Activated CD8-positive, alpha-beta memory T cell treated with anti-CD3 and anti-CD28 coated beads, Interleukin-2, amount 10 ng/mL, durations not matched to agents 7 days and 5 days (primary cell): ENCODE measurements around the gene CD180. TPM values are rescaled to one million over a fixed set of nuclear protein-coding genes. Genes with fewer than 3 reads are reported as not detected.
A peak's percentile ranks its signal among the peaks of the same experiment; 100 is the strongest.

Experiments
- ATAC-seq: fragments of 150-1000 bp; cut with Tn5 transposase; one replicate; pipeline ENCODE4 v1.10.0; 2021; ENCODE audit warnings: moderate library complexity
- CTCF ChIA-PET: fragments of 350-600 bp; sonication (Branson Sonifier 250); formaldehyde crosslinking; loops from one replicate; lab custom pipeline; 2021; ENCODE audit warnings: antibody characterized with exemption; lab: Charles Lee
- DNase-seq: peaks from one replicate; pipeline ENCODE4 v3.0.0-alpha.2; 2020
- H3K27ac Mint-ChIP-seq: one replicate; pipeline ENCODE4 v1.8.0; 2021; ENCODE audit warnings: mild to moderate bottlenecking, mixed read lengths
- H3K27me3 Mint-ChIP-seq: one replicate; pipeline ENCODE4 v1.8.0; 2021; ENCODE audit warnings: mixed read lengths
- H3K36me3 Mint-ChIP-seq: one replicate; pipeline ENCODE4 v1.8.0; 2021; ENCODE audit warnings: mild to moderate bottlenecking, mixed read lengths
- H3K4me1 Mint-ChIP-seq: one replicate; pipeline ENCODE4 v1.8.0; 2021; ENCODE audit warnings: mixed read lengths
- H3K4me3 Mint-ChIP-seq: one replicate; pipeline ENCODE4 v1.8.0; 2021; ENCODE audit warnings: mild to moderate bottlenecking, moderate library complexity, mixed read lengths
- H3K9me3 Mint-ChIP-seq: one replicate; pipeline ENCODE4 v1.8.0; 2022; ENCODE audit warnings: low read depth, mixed read lengths
- total RNA-seq, 2 experiments: library from RNA; stranded (reverse); gene quantifications; one replicate each; pipeline ENCODE4 v1.2.3, GENCODE V29; 2021

The CD180 gene
- total RNA-seq, 2 experiments from 2014 or later, result 0.07 TPM; not detected in 1

GRCh38 chr5:67193439-67193807 is 3.2 kb downstream of the CD180 start:
- Mint-ChIP-seq H3K9me3 (no peaks in the 10 kb centered on the region), H3K4me1 (peaks cover 20% of the 10 kb centered on the region), H3K27ac (no peak overlapping the region), H3K36me3 (peaks cover 17% of the 10 kb centered on the region), H3K27me3 (no peaks in the 10 kb centered on the region), H3K4me3 (no peak overlapping the region)
- CTCF ChIA-PET, result interaction anchor here (1.2 to 1.6 kb wide), 3 partner anchors 10 to 24 kb away, joined by 3 read pairs; no protein-coding TSS in a partner anchor
- DNase-seq (no peak), ATAC-seq (no peak)

GRCh38 chr5:67192719-67193438 is 3.7 kb downstream of the CD180 start:
- CTCF ChIA-PET, result interaction anchor here (1.2 to 1.6 kb wide), 3 partner anchors 11 to 23 kb away, joined by 3 read pairs; no protein-coding TSS in a partner anchor
- no peak overlapping the region for H3K4me3 Mint-ChIP-seq
- peaks cover 12% of the 10 kb centered on the region for H3K36me3 Mint-ChIP-seq
- DNase-seq, result no peak
- H3K27me3 Mint-ChIP-seq, result no peaks in the 10 kb centered on the region
- no peaks in the 10 kb centered on the region for H3K9me3 Mint-ChIP-seq
- peaks cover 19% of the 10 kb centered on the region for H3K4me1 Mint-ChIP-seq
- no peak overlapping the region for H3K27ac Mint-ChIP-seq
- ATAC-seq, result no peak

- Mint-ChIP-seq H3K4me1 (peaks cover 28% of the 10 kb centered on the region), H3K4me3 (no peak overlapping the region), H3K27me3 (no peaks in the 10 kb centered on the region), H3K27ac (no peak overlapping the region), H3K9me3 (no peaks in the 10 kb centered on the region), H3K36me3 (peaks cover 11% of the 10 kb centered on the region)
- CTCF ChIA-PET, result interaction anchor here (1.4 kb wide), 1 partner anchor 20 kb away, joined by 3 read pairs; no protein-coding TSS in a partner anchor
- DNase-seq (no peak), ATAC-seq (no peak)
Measured at GRCh38 chr5:67190861-67191260, 5.7 kb downstream of the CD180 start.

GRCh38 chr5:67190410-67190809 is 6.2 kb downstream of the CD180 start:
- H3K36me3 Mint-ChIP-seq, result peaks cover 11% of the 10 kb centered on the region
- DNase-seq (no peak), ATAC-seq (no peak)
- no peaks in the 10 kb centered on the region for H3K9me3 Mint-ChIP-seq
- H3K27me3 Mint-ChIP-seq, result no peaks in the 10 kb centered on the region
- H3K4me1 Mint-ChIP-seq, result peaks cover 28% of the 10 kb centered on the region
- no peak overlapping the region for H3K4me3 Mint-ChIP-seq
- no peak overlapping the region for H3K27ac Mint-ChIP-seq
- CTCF ChIA-PET, result no interaction called here

- no peak overlapping the region for H3K27ac Mint-ChIP-seq
- H3K9me3 Mint-ChIP-seq, result no peaks in the 10 kb centered on the region
- ATAC-seq, result no peak
- H3K27me3 Mint-ChIP-seq, result no peaks in the 10 kb centered on the region
- H3K4me1 Mint-ChIP-seq, result peaks cover 28% of the 10 kb centered on the region
- H3K36me3 Mint-ChIP-seq, result peaks cover 11% of the 10 kb centered on the region
- H3K4me3 Mint-ChIP-seq, result no peak overlapping the region
- DNase-seq, result no peak
- CTCF ChIA-PET, result interaction anchor here (1.5 kb wide), 1 partner anchor 33 kb away, joined by 5 read pairs; no protein-coding TSS in a partner anchor
Measured at GRCh38 chr5:67189931-67190330, 6.7 kb downstream of the CD180 start.

GRCh38 chr5:67189079-67189354 is 7.6 kb downstream of the CD180 start:
- ATAC-seq, result no peak

GRCh38 chr5:67188274-67189078 is 8.1 kb downstream of the CD180 start:
- Mint-ChIP-seq H3K27me3 (no peaks in the 10 kb centered on the region), H3K4me1 (peaks cover 28% of the 10 kb centered on the region), H3K9me3 (no peaks in the 10 kb centered on the region), H3K36me3 (peaks cover 6% of the 10 kb centered on the region), H3K4me3 (no peak overlapping the region), H3K27ac (peak overlapping the region; percentile 37)
- DNase-seq (no peak), ATAC-seq (no peak)
- CTCF ChIA-PET, result interaction anchor here (0.8 to 1.5 kb wide), 3 partner anchors 9 to 31 kb away, joined by 3 to 5 read pairs (median 4); no protein-coding TSS in a partner anchor

More at GRCh38 chr5:67189079-67189354, 7.6 kb downstream of the CD180 start:
- DNase-seq, result no peak
- CTCF ChIA-PET, result interaction anchor here (0.8 to 1.5 kb wide), 3 partner anchors 9 to 32 kb away, joined by 3 to 5 read pairs (median 4); no protein-coding TSS in a partner anchor
- no peaks in the 10 kb centered on the region for H3K9me3 Mint-ChIP-seq
- H3K36me3 Mint-ChIP-seq, result peaks cover 6% of the 10 kb centered on the region
- no peaks in the 10 kb centered on the region for H3K27me3 Mint-ChIP-seq
- H3K4me1 Mint-ChIP-seq, result peaks cover 28% of the 10 kb centered on the region
- H3K27ac Mint-ChIP-seq, result no peak overlapping the region
- H3K4me3 Mint-ChIP-seq, result no peak overlapping the region

GRCh38 chr5:67187006-67187715 is 9.4 kb downstream of the CD180 start:
- ATAC-seq (no peak), DNase-seq (no peak)
- no peak overlapping the region for H3K27ac Mint-ChIP-seq
- H3K9me3 Mint-ChIP-seq, result no peaks in the 10 kb centered on the region
- H3K36me3 Mint-ChIP-seq, result peaks cover 6% of the 10 kb centered on the region
- no peak overlapping the region for H3K4me3 Mint-ChIP-seq
- CTCF ChIA-PET, result no interaction called here
- peaks cover 37% of the 10 kb centered on the region for H3K4me1 Mint-ChIP-seq
- no peaks in the 10 kb centered on the region for H3K27me3 Mint-ChIP-seq

GRCh38 chr5:67183859-67184258 is 12.7 kb downstream of the CD180 start:
- ATAC-seq, result no peak
- H3K4me1 Mint-ChIP-seq, result peaks cover 56% of the 10 kb centered on the region
- no peak overlapping the region for H3K4me3 Mint-ChIP-seq
- DNase-seq, result no peak
- no peak overlapping the region for H3K27ac Mint-ChIP-seq
- no peaks in the 10 kb centered on the region for H3K9me3 Mint-ChIP-seq
- CTCF ChIA-PET, result no interaction called here
- peaks cover 15% of the 10 kb centered on the region for H3K36me3 Mint-ChIP-seq
- H3K27me3 Mint-ChIP-seq, result no peaks in the 10 kb centered on the region

GRCh38 chr5:67182301-67182790 is 14.3 kb downstream of the CD180 start:
- DNase-seq, result no peak
- Mint-ChIP-seq H3K4me3 (no peak overlapping the region), H3K27ac (peak overlapping the region; percentile 87), H3K9me3 (peaks cover 5% of the 10 kb centered on the region), H3K36me3 (peaks cover 26% of the 10 kb centered on the region), H3K4me1 (peaks cover 54% of the 10 kb centered on the region), H3K27me3 (no peaks in the 10 kb centered on the region)
- ATAC-seq, result peak; percentile 56
- CTCF ChIA-PET, result interaction anchor here (0.9 to 3.9 kb wide), 4 partner anchors 15 to 19 kb away, joined by 3 to 19 read pairs (median 3); partner anchors contain the start of gene CD180

GRCh38 chr5:67181648-67182221 is 14.9 kb downstream of the CD180 start:
- Mint-ChIP-seq H3K4me1 (peaks cover 53% of the 10 kb centered on the region), H3K27ac (peak overlapping the region; percentile 87), H3K4me3 (no peak overlapping the region), H3K27me3 (no peaks in the 10 kb centered on the region), H3K9me3 (peaks cover 9% of the 10 kb centered on the region), H3K36me3 (peaks cover 31% of the 10 kb centered on the region)
- DNase-seq (peak; percentile 45), ATAC-seq (peak; percentile 71)
- CTCF ChIA-PET, result interaction anchor here (0.9 to 3.9 kb wide), 6 partner anchors 9 to 25 kb away, joined by 3 to 19 read pairs (median 4); partner anchors contain the start of gene CD180

GRCh38 chr5:67179697-67180361 is 16.8 kb downstream of the CD180 start:
- CTCF ChIA-PET, result interaction anchor here (1.5 to 3.9 kb wide), 5 partner anchors 12 to 29 kb away, joined by 3 to 19 read pairs (median 5); partner anchors contain the start of gene CD180
- Mint-ChIP-seq H3K4me3 (no peak overlapping the region), H3K4me1 (peaks cover 50% of the 10 kb centered on the region), H3K9me3 (peaks cover 17% of the 10 kb centered on the region), H3K36me3 (peaks cover 49% of the 10 kb centered on the region), H3K27me3 (no peaks in the 10 kb centered on the region), H3K27ac (peak overlapping the region; percentile 59)
- DNase-seq (no peak), ATAC-seq (no peak)
